HEK293 (cell line): ENCODE results near the gene GNAS-AS1.

Source experiments
- CTCF ChIA-PET: fragments of 350-600 bp; formaldehyde crosslinking; extraction: SDS; loops from one replicate; lab custom pipeline; 2021; ENCODE audit warnings: antibody characterized with exemption; lab: Yijun Ruan, JAX
- POLR2A ChIA-PET: fragments of 300-600 bp; formaldehyde crosslinking; extraction: SDS; loops from one replicate; lab custom pipeline; 2020; ENCODE audit warnings: antibody characterized with exemption, inconsistent platforms; lab: Yijun Ruan, JAX
- H3K27ac ChIP-seq: fragments of 200-500 bp; sonication (Bioruptor generic); 2 replicates; pipeline ENCODE4 v1.5.1; 2014; ENCODE audit warnings: low read depth, low read length, control low read depth, inconsistent platforms; ENCODE audit errors: extremely low read depth
- H3K36me3 ChIP-seq, 2 experiments: fragments of 200-500 bp in 1 of 2; sonication (Bioruptor generic) in 1 of 2; 1 replicate in 1 of 2; 2 replicates in 1 of 2; pipeline ENCODE4 v1.5.1; 2014 to 2017; ENCODE audit warnings: inconsistent platforms in 2 of 2, low read length in 2 of 2; ENCODE audit not compliant: control insufficient read depth in 2 of 2, insufficient read depth in 1 of 2
- H3K4me1 ChIP-seq: fragments of 200-500 bp; sonication (Bioruptor generic); 2 replicates; pipeline ENCODE4 v1.5.1; 2014; ENCODE audit warnings: mild to moderate bottlenecking, low read length, inconsistent platforms; ENCODE audit not compliant: control insufficient read depth, insufficient read depth
- H3K4me3 ChIP-seq: 2 replicates; pipeline ENCODE4 v1.5.1; 2011; ENCODE audit warnings: low read depth, mild to moderate bottlenecking, control low read depth, low read length, moderate library complexity
- H3K9me3 ChIP-seq: fragments of 200-500 bp; sonication (Bioruptor generic); 2 replicates; pipeline ENCODE4 v1.5.1; 2014; ENCODE audit warnings: low read depth, low read length, inconsistent platforms; ENCODE audit not compliant: control insufficient read depth, insufficient read depth
- GLI2 ChIP-seq: fragments of 450-650 bp; formaldehyde crosslinking; IDR thresholded peaks from 2 replicates; pipeline ENCODE4; 2017; ENCODE audit warnings: missing biosample characterization, missing genetic modification characterization, low read depth, borderline replicate concordance
- PRDM1 ChIP-seq: fragments of 450-650 bp; formaldehyde crosslinking; IDR thresholded peaks from 2 replicates; pipeline ENCODE4; 2016; ENCODE audit warnings: missing biosample characterization, missing genetic modification characterization
- RBAK ChIP-seq: fragments of 450-650 bp; formaldehyde crosslinking; IDR thresholded peaks from 2 replicates; pipeline ENCODE4 v1.5.1; 2016; ENCODE audit warnings: missing biosample characterization, missing genetic modification characterization
- SP2 ChIP-seq: fragments of 450-650 bp; formaldehyde crosslinking; IDR thresholded peaks from 2 replicates; pipeline ENCODE4 v1.5.1; 2016; ENCODE audit warnings: missing biosample characterization, missing genetic modification characterization
- ZNF169 ChIP-seq: fragments of 450-650 bp; formaldehyde crosslinking; IDR thresholded peaks from 2 replicates; pipeline ENCODE4 v1.5.1; 2016; ENCODE audit warnings: missing biosample characterization, missing genetic modification characterization
- ZNF2 ChIP-seq: fragments of 450-650 bp; formaldehyde crosslinking; IDR thresholded peaks from 2 replicates; pipeline ENCODE4 v1.5.1; 2016; ENCODE audit warnings: missing biosample characterization, missing genetic modification characterization
- ZNF239 ChIP-seq: fragments of 450-650 bp; formaldehyde crosslinking; IDR thresholded peaks from 2 replicates; pipeline ENCODE4 v1.5.1; 2016; ENCODE audit warnings: missing biosample characterization, missing genetic modification characterization
- ZNF341 ChIP-seq: fragments of 450-650 bp; formaldehyde crosslinking; IDR thresholded peaks from 2 replicates; pipeline ENCODE4; 2016; ENCODE audit warnings: low read depth, missing biosample characterization, missing genetic modification characterization
- ZNF433 ChIP-seq: fragments of 450-650 bp; formaldehyde crosslinking; IDR thresholded peaks from 2 replicates; pipeline ENCODE4 v1.5.1; 2016; ENCODE audit warnings: missing biosample characterization, missing genetic modification characterization, low read depth
- ZNF549 ChIP-seq: fragments of 450-650 bp; IDR thresholded peaks from 2 replicates; pipeline ENCODE4 v1.5.1; 2018; ENCODE audit warnings: missing biosample characterization, missing genetic modification characterization, mild to moderate bottlenecking, inconsistent platforms, moderate library complexity
- ZXDB ChIP-seq: fragments of 450-650 bp; formaldehyde crosslinking; IDR thresholded peaks from 2 replicates; pipeline ENCODE4 v1.5.1; 2016; ENCODE audit warnings: missing biosample characterization, missing genetic modification characterization
- TF ChIP-seq, protein P1 (sequence below): fragments of 450-650 bp; formaldehyde crosslinking; IDR thresholded peaks from 2 replicates; pipeline ENCODE4 v1.5.1; 2016; ENCODE audit warnings: missing biosample characterization, missing genetic modification characterization
- TF ChIP-seq, protein P2 (sequence below): fragments of 450-650 bp; formaldehyde crosslinking; IDR thresholded peaks from 2 replicates; pipeline ENCODE4 v1.5.1; 2016; ENCODE audit warnings: missing biosample characterization, missing genetic modification characterization
- TF ChIP-seq, protein P3 (sequence below): fragments of 450-650 bp; formaldehyde crosslinking; IDR thresholded peaks from 2 replicates; pipeline ENCODE4 v1.5.1; 2016; ENCODE audit warnings: missing biosample characterization, missing genetic modification characterization

Gene GNAS-AS1

DNA sequence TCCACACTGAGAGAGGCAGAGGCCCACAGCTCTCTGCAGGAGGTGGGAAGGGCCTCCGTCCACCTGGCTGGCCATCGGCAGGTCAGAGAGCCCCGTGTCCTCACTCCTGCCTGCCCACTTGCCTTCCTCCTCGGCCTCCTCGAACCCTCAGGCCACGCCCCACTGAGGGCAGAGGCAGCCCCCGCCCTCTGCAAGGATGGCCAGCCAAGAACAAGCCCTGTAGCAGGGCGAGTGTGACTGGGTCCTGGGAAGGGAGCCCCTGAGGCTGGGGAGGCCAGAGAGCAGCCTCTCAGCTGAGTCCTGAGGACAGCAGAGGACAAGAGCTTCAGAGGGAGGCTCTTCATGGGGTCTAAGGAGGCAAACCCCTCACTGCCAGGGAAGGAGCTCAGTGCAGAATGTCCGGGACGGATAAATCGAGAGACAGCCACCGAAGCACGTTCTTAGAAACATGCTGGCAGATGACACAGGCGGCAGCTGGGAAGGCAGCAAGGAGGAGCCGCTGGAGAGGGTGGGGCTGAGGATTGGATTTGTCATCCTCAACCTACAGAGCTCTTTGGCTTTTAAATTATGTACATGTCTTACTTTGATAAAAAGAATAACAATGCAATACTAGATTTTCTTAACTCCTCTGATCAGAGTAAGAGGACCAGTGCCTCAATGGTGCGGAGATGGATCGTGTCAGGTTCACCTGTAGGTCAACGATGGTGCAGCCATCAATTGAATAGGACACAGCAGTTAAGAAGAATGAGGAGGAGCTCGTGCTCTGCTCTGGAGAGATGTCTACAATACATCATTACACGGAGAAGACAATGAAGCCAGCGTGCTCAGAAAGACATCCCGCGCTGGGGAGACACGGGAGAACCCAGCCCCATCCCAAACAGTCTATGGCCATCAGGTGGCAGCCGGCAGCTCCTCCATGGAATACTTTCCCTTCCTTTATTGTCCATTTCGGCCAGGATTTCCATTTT, 53.0 kb downstream of the GNAS-AS1 start (continued):
- no peak for TF ChIP-seq ZNF433 (tag by site-specific recombination)
- TF ChIP-seq ZNF341 (tag by site-specific recombination) = no peak
- TF ChIP-seq ZXDB = no peak
- TF ChIP-seq, protein P1, sequence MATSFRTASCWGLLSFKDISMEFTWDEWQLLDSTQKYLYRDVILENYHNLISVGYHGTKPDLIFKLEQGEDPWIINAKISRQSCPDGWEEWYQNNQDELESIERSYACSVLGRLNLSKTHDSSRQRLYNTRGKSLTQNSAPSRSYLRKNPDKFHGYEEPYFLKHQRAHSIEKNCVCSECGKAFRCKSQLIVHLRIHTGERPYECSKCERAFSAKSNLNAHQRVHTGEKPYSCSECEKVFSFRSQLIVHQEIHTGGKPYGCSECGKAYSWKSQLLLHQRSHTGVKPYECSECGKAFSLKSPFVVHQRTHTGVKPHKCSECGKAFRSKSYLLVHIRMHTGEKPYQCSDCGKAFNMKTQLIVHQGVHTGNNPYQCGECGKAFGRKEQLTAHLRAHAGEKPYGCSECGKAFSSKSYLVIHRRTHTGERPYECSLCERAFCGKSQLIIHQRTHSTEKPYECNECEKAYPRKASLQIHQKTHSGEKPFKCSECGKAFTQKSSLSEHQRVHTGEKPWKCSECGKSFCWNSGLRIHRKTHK (tag by site-specific recombination) = no peak
- TF ChIP-seq, protein P2, sequence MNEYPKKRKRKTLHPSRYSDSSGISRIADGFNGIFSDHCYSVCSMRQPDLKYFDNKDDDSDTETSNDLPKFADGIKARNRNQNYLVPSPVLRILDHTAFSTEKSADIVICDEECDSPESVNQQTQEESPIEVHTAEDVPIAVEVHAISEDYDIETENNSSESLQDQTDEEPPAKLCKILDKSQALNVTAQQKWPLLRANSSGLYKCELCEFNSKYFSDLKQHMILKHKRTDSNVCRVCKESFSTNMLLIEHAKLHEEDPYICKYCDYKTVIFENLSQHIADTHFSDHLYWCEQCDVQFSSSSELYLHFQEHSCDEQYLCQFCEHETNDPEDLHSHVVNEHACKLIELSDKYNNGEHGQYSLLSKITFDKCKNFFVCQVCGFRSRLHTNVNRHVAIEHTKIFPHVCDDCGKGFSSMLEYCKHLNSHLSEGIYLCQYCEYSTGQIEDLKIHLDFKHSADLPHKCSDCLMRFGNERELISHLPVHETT (tag by site-specific recombination) = no peak

DNA sequence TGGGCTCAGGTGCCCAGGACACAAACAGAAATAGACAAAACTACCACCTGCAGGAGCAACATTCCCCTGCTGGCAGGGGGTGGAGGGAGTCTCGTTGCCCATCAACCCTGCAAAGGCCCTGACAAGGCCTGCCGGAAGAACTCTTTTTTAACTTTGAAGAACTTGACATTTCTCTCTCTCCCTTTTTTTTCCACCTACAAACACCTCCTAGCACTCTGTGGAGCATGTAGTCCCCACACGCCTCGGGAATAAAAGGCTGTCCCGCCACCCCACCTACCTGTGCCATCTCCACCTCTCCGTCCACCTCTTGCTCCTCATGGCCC, 54.8 kb downstream of the GNAS-AS1 start:
- H3K4me3 ChIP-seq = no peak overlapping the region
- H3K9me3 ChIP-seq = no peaks in the 10 kb centered on the region
- H3K36me3 ChIP-seq = no peaks in the 10 kb centered on the region
- no peaks in the 10 kb centered on the region for H3K4me1 ChIP-seq
- ChIA-PET CTCF (no interaction called here), POLR2A (no interaction called here)
- H3K27ac ChIP-seq = no peak overlapping the region
- TF ChIP-seq RBAK (tag by site-specific recombination) (no peak), ZNF239 (tag by site-specific recombination) (peak; percentile 97)

DNA sequence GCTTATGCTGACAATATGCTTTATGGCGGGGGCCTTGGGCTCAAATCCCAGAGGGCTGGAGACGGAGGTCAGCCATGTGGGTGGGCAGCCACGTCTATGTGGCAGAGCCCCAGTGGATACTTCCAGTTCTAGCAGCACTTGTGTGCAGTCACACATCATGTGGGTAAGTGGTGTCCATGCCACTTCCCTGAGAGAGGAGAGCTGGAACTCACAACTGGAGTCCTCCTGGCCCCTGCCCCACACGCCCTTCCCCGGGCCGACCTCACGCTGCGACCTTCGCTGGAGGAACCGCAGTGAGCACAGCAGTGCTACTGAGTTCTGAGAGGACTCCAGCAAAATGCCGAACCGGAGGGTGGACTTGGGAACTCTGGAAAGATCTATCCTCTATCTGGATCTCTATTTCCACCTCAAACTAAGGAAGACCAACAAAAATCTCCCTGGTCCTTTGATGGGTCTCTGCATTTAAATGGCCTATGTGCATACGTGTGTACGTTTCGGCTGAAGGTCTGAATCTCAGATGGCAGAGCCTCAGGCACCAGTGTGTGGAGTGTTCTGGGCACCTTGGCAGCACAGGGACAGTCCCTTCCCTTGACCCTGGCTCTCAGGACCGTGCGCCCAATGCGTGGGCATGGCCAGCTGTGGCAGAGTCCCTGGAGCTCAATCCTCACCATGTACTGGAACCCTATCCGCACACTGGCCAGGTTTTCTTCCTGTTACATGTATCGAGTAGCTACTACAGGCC, 55.4 kb downstream of the GNAS-AS1 start:
- Histone ChIP-seq H3K4me1 (no peaks in the 10 kb centered on the region), H3K36me3 (no peaks in the 10 kb centered on the region), H3K27ac (no peak overlapping the region), H3K4me3 (no peak overlapping the region), H3K9me3 (no peaks in the 10 kb centered on the region)
- TF ChIP-seq ZNF2 (tag by site-specific recombination) (no peak), SP2 (tag by site-specific recombination) (no peak), ZNF169 (tag by site-specific recombination) (no peak), GLI2 (tag by site-specific recombination) (no peak), PRDM1 (tag by site-specific recombination) (no peak), ZNF549 (tag by site-specific recombination) (no peak)
- TF ChIP-seq, protein P3, sequence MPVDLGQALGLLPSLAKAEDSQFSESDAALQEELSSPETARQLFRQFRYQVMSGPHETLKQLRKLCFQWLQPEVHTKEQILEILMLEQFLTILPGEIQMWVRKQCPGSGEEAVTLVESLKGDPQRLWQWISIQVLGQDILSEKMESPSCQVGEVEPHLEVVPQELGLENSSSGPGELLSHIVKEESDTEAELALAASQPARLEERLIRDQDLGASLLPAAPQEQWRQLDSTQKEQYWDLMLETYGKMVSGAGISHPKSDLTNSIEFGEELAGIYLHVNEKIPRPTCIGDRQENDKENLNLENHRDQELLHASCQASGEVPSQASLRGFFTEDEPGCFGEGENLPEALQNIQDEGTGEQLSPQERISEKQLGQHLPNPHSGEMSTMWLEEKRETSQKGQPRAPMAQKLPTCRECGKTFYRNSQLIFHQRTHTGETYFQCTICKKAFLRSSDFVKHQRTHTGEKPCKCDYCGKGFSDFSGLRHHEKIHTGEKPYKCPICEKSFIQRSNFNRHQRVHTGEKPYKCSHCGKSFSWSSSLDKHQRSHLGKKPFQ = no peak
- POLR2A ChIA-PET = no interaction called here
- CTCF ChIA-PET = no interaction called here
